Neural progenitor cell (in vitro differentiated cells): Measurements from ENCODE around the gene LIN7B. TPM values are rescaled to one million over a fixed set of nuclear protein-coding genes. Genes with fewer than 3 reads are reported as not detected.

ENCODE experiments used
- DNase-seq: peaks from one replicate; pipeline ENCODE4 v3.0.0-alpha.2; 2016; ENCODE audit warnings: low spot score
- H2AFZ ChIP-seq: fragments of 200-600 bp; sonication (generic); replicated peaks from 2 replicates; pipeline ENCODE4 v1.6.1; 2016; ENCODE audit warnings: antibody characterized with exemption
- H3F3A ChIP-seq: fragments of 200-600 bp; sonication (generic); 2 replicates; pipeline ENCODE4 v1.6.1; 2016; ENCODE audit warnings: antibody characterized with exemption, low read depth
- H3K27ac ChIP-seq: fragments of 200-600 bp; sonication (generic); 2 replicates; pipeline ENCODE4 v1.5.1; 2016; ENCODE audit warnings: mild to moderate bottlenecking
- H3K27me3 ChIP-seq: fragments of 200-600 bp; sonication (generic); 2 replicates; pipeline ENCODE4 v1.6.1; 2016; ENCODE audit warnings: mild to moderate bottlenecking, moderate library complexity
- H3K36me3 ChIP-seq: fragments of 200-600 bp; sonication (generic); 2 replicates; pipeline ENCODE4 v1.5.1; 2016
- H3K4me1 ChIP-seq: fragments of 200-600 bp; sonication (generic); 2 replicates; pipeline ENCODE4 v1.6.1; 2016; ENCODE audit warnings: mixed run types
- H3K4me2 ChIP-seq: fragments of 200-600 bp; sonication (generic); 2 replicates; pipeline ENCODE4 v1.6.1; 2016
- H3K4me3 ChIP-seq: fragments of 200-600 bp; sonication (generic); 2 replicates; pipeline ENCODE4 v1.5.1; 2016
- H3K79me2 ChIP-seq: fragments of 200-600 bp; sonication (generic); 2 replicates; pipeline ENCODE4 v1.6.1; 2016; ENCODE audit warnings: low read depth
- H3K9ac ChIP-seq: fragments of 200-600 bp; sonication (generic); 2 replicates; pipeline ENCODE4 v1.6.1; 2016
- H3K9me3 ChIP-seq: fragments of 200-600 bp; sonication (generic); 2 replicates; pipeline ENCODE4 v1.5.1; 2016; ENCODE audit warnings: low read depth
- H4K20me1 ChIP-seq: fragments of 200-600 bp; sonication (generic); 2 replicates; pipeline ENCODE4 v1.6.1; 2016; ENCODE audit warnings: low read depth
- H3K27ac Mint-ChIP-seq: 3 replicates; pipeline ENCODE4 v1.8.0; 2021; ENCODE audit warnings: mixed read lengths
- H3K27me3 Mint-ChIP-seq: 2 replicates; pipeline ENCODE4 v1.8.0; 2022; ENCODE audit warnings: low read depth, mild to moderate bottlenecking, inconsistent platforms, moderate library complexity, mixed read lengths; ENCODE audit not compliant: insufficient read depth
- H3K36me3 Mint-ChIP-seq: 3 replicates; pipeline ENCODE4 v1.8.0; 2021; ENCODE audit warnings: mixed read lengths
- H3K4me1 Mint-ChIP-seq: 3 replicates; pipeline ENCODE4 v1.8.0; 2021; ENCODE audit warnings: mixed read lengths
- H3K4me3 Mint-ChIP-seq: 3 replicates; pipeline ENCODE4 v1.8.0; 2021; ENCODE audit warnings: mild to moderate bottlenecking, moderate library complexity, mixed read lengths
- H3K9me3 Mint-ChIP-seq: 3 replicates; pipeline ENCODE4 v1.8.0; 2020; ENCODE audit warnings: mixed read lengths
- CTCF ChIP-seq: fragments of 200-600 bp; sonication (generic); IDR thresholded peaks from 2 replicates; pipeline ENCODE4 v1.5.1; 2017; ENCODE audit warnings: antibody characterized with exemption, mild to moderate bottlenecking
- EZH2 ChIP-seq: fragments of 200-600 bp; sonication (generic); IDR thresholded peaks from 2 replicates; pipeline ENCODE4 v1.6.1; 2017; ENCODE audit warnings: antibody characterized with exemption, mild to moderate bottlenecking, moderate library complexity
- EZH2phosphoT487 ChIP-seq: fragments of 200-600 bp; sonication (generic); IDR thresholded peaks from 2 replicates; pipeline ENCODE4 v1.6.1; 2017; ENCODE audit warnings: antibody characterized with exemption
- total RNA-seq: library from RNA; depleted of rRNA; stranded (reverse); fragments of >200 nt; gene quantifications from 2 replicates; pipeline ENCODE4 v1.2.3, GENCODE V29; 2015; ENCODE audit warnings: low replicate concordance

The LIN7B gene
- total RNA-seq, 1 donor from 2014 or later: 9.7 TPM

- Mint-ChIP-seq H3K9me3 (no peaks in the 10 kb centered on the region), H3K27me3 (peaks cover 3% of the 10 kb centered on the region), H3K4me1 (peaks cover 6% of the 10 kb centered on the region), H3K4me3 (no peak overlapping the region), H3K36me3 (peaks cover 44% of the 10 kb centered on the region), H3K27ac (no peak overlapping the region)
- Histone ChIP-seq H4K20me1 (peaks cover 86% of the 10 kb centered on the region), H3K9ac (no peak overlapping the region), H3K36me3 (peaks cover 10% of the 10 kb centered on the region), H3K9me3 (no peaks in the 10 kb centered on the region), H3K4me3 (no peak overlapping the region), H3K27me3 (no peaks in the 10 kb centered on the region), H3K4me1 (no peaks in the 10 kb centered on the region), H3F3A (peaks cover 60% of the 10 kb centered on the region), H3K27ac (no peak overlapping the region), H3K4me2 (no peak overlapping the region), H3K79me2 (peaks cover 37% of the 10 kb centered on the region), H2AFZ (no peak overlapping the region)
- TF ChIP-seq CTCF: no peak
- TF ChIP-seq EZH2phosphoT487: no peak
- TF ChIP-seq EZH2: no peak
- no peak for DNase-seq
These were observed 10.7 kb upstream of the LIN7B start for GRCh38 chr19:49103331-49104085.

- Histone ChIP-seq H3K4me1 (no peaks in the 10 kb centered on the region), H3K79me2 (peaks cover 28% of the 10 kb centered on the region), H3K36me3 (peaks cover 1% of the 10 kb centered on the region), H3K4me3 (no peak overlapping the region), H3K9me3 (no peaks in the 10 kb centered on the region), H3F3A (peaks cover 62% of the 10 kb centered on the region), H3K27me3 (no peaks in the 10 kb centered on the region), H2AFZ (no peak overlapping the region), H3K9ac (no peak overlapping the region), H3K27ac (no peak overlapping the region), H4K20me1 (peaks cover 86% of the 10 kb centered on the region), H3K4me2 (no peak overlapping the region)
- TF ChIP-seq EZH2phosphoT487 (no peak), CTCF (no peak), EZH2 (no peak)
- no peak for DNase-seq
- no peak overlapping the region for H3K4me3 Mint-ChIP-seq
- H3K4me1 Mint-ChIP-seq: peaks cover 6% of the 10 kb centered on the region
- H3K9me3 Mint-ChIP-seq: no peaks in the 10 kb centered on the region
- H3K27ac Mint-ChIP-seq: no peak overlapping the region
- H3K27me3 Mint-ChIP-seq: peaks cover 3% of the 10 kb centered on the region
- peaks cover 45% of the 10 kb centered on the region for H3K36me3 Mint-ChIP-seq
These were observed 9.8 kb upstream of the LIN7B start for GRCh38 chr19:49104229-49104864.

- Histone ChIP-seq H3K9ac (no peak overlapping the region), H3K27me3 (no peaks in the 10 kb centered on the region), H3K4me3 (no peak overlapping the region), H2AFZ (no peak overlapping the region), H3K9me3 (no peaks in the 10 kb centered on the region), H3K36me3 (no peaks in the 10 kb centered on the region), H3K4me2 (no peak overlapping the region), H3K27ac (no peak overlapping the region), H3F3A (peaks cover 63% of the 10 kb centered on the region), H3K4me1 (no peaks in the 10 kb centered on the region), H3K79me2 (peaks cover 10% of the 10 kb centered on the region), H4K20me1 (peaks cover 75% of the 10 kb centered on the region)
- no peak for TF ChIP-seq EZH2
- peak; percentile 91 for TF ChIP-seq CTCF
- no peak for TF ChIP-seq EZH2phosphoT487
- H3K27ac Mint-ChIP-seq: no peak overlapping the region
- H3K27me3 Mint-ChIP-seq: peaks cover 5% of the 10 kb centered on the region
- peak; percentile 76 for DNase-seq
- peaks cover 34% of the 10 kb centered on the region for H3K36me3 Mint-ChIP-seq
- no peaks in the 10 kb centered on the region for H3K9me3 Mint-ChIP-seq
- no peak overlapping the region for H3K4me3 Mint-ChIP-seq
- H3K4me1 Mint-ChIP-seq: peaks cover 3% of the 10 kb centered on the region
These were observed 7.5 kb upstream of the LIN7B start for GRCh38 chr19:49106648-49107135.
